Subcutaneous adipose tissue (tissue), 4 donors: ENCODE data around the gene MANBA. TPM values are rescaled to one million over a fixed set of nuclear protein-coding genes. Genes with fewer than 3 reads are reported as not detected.

ENCODE experiments used
- total RNA-seq, 4 donors: library from RNA; depleted of rRNA; stranded (reverse); fragments of >200 nt; gene quantifications; one replicate each; pipeline ENCODE4 v1.1.0, GENCODE V29; 2016
- TF ChIP-seq, protein P1 (sequence below): fragments of 450-650 bp; IDR thresholded peaks from one replicate; pipeline ENCODE4 v1.5.1; 2016; ENCODE audit warnings: low read depth, mild to moderate bottlenecking, control low read depth, antibody characterized with exemption, moderate library complexity

The MANBA gene
- total RNA-seq, 4 donors from 2014 or later, result 26.8 to 97.2 (median 47.0) TPM

DNA sequence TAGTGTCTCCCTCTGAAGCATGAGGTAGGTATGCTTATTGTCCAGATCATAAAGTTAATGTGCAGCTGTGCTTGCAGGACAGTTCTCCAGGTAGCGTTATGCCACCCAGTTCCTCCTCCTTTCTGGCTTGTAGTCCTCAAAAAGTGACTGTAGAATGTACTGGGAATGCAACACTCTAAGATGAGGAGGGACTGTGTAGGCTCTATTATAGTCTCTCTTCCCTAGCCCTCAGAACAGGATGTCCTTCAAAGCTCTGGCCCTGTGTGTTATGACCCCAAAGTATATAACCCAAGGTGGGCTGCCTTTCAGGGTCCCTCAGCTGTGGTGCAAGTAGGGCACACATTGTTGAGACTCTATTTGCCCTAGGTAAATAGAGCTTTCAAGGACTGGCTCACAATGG is 20.8 kb upstream of the MANBA start:
- TF ChIP-seq, protein P1, sequence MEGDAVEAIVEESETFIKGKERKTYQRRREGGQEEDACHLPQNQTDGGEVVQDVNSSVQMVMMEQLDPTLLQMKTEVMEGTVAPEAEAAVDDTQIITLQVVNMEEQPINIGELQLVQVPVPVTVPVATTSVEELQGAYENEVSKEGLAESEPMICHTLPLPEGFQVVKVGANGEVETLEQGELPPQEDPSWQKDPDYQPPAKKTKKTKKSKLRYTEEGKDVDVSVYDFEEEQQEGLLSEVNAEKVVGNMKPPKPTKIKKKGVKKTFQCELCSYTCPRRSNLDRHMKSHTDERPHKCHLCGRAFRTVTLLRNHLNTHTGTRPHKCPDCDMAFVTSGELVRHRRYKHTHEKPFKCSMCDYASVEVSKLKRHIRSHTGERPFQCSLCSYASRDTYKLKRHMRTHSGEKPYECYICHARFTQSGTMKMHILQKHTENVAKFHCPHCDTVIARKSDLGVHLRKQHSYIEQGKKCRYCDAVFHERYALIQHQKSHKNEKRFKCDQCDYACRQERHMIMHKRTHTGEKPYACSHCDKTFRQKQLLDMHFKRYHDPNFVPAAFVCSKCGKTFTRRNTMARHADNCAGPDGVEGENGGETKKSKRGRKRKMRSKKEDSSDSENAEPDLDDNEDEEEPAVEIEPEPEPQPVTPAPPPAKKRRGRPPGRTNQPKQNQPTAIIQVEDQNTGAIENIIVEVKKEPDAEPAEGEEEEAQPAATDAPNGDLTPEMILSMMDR, result no peak

DNA sequence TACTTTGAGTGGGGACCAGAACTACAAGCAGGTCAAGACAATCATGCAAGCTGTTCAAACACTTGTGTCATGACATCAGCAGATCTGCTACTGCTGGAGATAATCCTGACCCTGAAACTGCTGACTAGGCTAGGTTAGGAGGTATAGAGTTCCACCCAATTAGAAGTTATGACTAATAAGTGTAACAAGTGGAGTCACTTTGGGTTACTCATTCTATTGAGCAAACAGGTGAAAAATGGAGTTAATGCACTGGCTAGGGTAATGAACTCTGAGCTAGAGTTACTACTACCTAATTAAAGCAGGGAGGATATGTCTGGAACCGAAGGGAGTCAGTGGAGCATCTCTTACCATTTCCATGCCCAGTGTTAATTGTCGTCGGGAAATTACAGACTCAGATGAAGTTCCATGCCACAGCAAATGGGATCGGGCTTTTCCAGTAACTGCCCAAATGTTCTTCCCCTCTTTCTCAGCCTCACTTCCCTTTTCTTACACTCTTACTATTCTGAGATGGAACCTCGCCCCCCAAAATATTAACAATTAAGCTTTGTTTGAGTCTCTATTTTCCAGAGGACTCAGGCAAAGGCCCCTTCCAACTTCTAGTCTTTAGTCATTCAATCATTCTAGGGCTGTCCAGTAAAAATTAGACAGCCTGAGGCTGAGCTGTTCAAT is 19.8 kb upstream of the MANBA start:
- TF ChIP-seq, protein P1, result no peak

DNA sequence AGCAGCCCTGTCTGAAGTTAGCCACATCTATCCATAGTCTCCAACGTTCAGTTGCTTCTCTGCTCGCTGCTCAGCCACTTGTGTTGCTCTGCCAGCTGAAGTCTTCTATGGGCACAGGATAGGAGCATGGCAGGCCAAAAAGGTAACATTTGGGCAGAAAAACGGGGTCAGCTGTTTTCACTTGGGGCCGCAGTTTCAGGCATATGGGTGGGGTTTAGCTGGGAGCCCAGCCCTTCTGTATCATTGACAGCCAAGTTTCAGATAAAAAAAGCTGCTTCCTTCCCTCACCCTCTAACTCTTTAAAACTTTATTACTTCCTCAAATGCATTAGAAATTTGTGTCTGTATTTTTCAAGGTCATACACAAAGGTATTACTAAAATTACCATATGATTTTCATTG is 18.4 kb upstream of the MANBA start:
- TF ChIP-seq, protein P1, result no peak

DNA sequence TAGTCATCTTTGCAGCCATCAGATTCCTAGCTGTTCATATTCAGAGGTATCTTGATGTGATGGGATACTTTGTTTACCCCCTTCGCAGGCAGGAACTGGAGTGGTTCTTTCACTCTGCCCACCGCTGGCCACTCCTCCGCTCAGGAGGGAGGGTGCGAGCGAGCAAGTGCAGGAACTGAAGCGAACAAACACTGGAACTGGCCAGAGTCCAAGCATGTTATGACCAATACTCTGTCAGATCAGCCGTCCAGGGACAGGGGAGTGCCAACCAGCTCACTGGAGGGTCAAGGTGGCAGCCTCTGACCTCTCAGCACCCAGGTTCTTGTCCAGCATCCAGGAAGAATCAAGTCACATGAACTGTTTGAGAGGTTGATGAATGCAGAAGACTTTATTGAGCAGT is 18.0 kb upstream of the MANBA start:
- TF ChIP-seq, protein P1, result no peak

DNA sequence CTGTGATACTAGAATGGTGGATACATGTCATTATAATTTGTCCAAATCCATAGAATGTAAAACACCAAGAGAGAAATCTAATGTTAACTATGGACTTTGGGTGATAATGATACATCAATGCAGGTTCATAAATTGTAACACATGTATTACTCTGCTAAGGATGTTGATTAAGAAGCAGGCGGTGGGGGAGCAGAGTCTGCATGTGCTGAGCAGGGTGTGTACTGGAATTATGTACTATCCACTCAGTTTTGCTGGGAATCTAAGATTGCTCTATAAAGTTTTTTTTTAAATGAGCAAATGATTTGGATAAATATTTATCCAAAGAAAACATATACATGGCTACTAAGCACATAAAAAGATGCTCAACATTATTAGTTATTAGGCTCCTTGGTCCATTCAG is 15.0 kb upstream of the MANBA start:
- TF ChIP-seq, protein P1, result no peak

DNA sequence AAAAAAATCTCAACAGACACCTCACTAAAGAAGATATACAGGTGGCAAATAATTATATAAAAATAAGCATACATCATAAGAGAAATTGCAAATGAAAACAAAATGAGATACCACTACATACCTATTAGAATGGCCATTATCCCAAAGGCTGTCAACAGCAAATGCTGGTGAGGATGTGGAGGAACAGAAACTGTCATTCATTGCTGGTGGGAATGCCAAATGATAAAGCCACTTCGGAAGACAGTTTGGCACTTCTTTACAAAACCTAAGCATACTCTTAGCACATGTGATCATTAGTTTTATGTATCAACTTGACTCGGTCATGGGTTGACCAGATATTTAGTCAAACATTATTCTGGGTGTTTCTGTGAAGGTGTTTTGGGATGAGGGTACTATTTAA is 13.5 kb upstream of the MANBA start:
- TF ChIP-seq, protein P1, result no peak

DNA sequence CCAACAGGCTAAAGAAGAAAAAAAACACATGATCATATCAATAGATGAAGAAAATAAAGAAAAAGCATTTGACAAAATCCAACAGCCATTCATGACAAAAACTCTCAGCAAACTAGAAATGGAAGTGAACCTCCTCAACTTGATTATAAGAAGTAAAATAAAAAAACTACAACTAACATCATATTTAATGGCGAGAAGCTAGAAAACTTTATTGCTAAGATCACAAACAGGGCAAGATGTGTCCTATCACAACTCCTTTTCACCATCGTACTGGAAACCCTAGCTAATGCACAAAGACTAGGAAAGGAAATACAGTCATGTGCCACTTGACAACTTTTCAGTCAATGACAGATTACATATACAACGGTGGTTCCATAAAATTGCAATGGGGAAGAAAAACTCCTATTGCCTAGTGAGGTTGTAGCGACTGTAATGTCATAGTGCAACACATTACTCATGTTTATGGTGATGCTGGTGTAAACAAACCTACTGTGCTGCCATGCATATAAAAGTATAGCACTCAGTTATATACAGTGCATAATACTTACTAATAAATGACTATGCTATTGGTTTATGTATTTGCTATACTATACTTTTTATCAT is 12.1 kb upstream of the MANBA start:
- TF ChIP-seq, protein P1, result no peak
